A673 (cell line): ENCODE data around the gene IGF2R.

Experiments used
- CTCF ChIP-seq: fragments of 300-800, 200-600 bp; sonication (generic); conservative IDR thresholded peaks from 2 replicates; pipeline ENCODE4 v1.5.1; 2017; ENCODE audit warnings: low read depth, mild to moderate bottlenecking, antibody characterized with exemption, low read length, moderate library complexity, mixed read lengths
- EZH2 ChIP-seq: fragments of 200-600 bp; sonication (generic); IDR thresholded peaks from 2 replicates; pipeline ENCODE4 v1.6.1; 2017; ENCODE audit warnings: borderline replicate concordance, low read depth, mild to moderate bottlenecking, mixed read lengths, antibody characterized with exemption, low read length; ENCODE audit not compliant: poor library complexity, severe bottlenecking

GRCh38 chr6:159996087-159996622 lies 27.3 kb downstream of the IGF2R start:
- TF ChIP-seq CTCF (no peak), EZH2 (no peak)
